GM19035 (cell line): ENCODE measurements around the gene NLRP2B.
"Not testable (repeated sequence)": the region's sequence is repeated elsewhere in the genome, so short reads cannot be mapped to it uniquely, and the experiment has no call there.

Experiments
- ATAC-seq: cut with Tn5 transposase; IDR thresholded peaks from one replicate; pipeline ENCODE4 v1.9.1; 2021; ENCODE audit not compliant: unreplicated experiment

NLRP2B gene

GRCh38 chrX:57680160-57680559, at the start of gene NLRP2B:
TSS of gene NLRP2B (minus strand) at chrX:57680260.
- no peak for ATAC-seq

- not testable (repeated sequence) for ATAC-seq
Measured at GRCh38 chrX:57725995-57726394, 45.9 kb upstream of the NLRP2B start.

DNA sequence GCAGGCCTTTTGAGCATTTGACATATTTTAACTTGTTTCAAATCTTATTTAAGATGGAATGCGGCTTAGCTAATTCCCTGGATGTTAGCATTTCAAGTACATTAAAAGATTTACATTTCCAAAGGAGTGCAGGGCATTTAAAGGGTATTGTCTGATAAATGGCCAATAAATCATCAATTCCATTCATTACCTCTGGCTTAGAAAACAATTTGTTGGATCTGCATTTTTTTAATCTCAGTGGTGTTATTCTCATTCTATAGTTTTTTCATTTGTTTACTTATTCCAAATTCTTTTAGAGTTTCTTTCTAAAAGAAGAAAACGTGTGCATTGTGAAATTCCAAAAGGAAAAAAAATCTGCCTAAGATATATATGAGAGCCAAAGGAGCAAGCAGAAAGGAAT, 1.3 kb upstream of the NLRP2B start:
- ATAC-seq = no peak

DNA sequence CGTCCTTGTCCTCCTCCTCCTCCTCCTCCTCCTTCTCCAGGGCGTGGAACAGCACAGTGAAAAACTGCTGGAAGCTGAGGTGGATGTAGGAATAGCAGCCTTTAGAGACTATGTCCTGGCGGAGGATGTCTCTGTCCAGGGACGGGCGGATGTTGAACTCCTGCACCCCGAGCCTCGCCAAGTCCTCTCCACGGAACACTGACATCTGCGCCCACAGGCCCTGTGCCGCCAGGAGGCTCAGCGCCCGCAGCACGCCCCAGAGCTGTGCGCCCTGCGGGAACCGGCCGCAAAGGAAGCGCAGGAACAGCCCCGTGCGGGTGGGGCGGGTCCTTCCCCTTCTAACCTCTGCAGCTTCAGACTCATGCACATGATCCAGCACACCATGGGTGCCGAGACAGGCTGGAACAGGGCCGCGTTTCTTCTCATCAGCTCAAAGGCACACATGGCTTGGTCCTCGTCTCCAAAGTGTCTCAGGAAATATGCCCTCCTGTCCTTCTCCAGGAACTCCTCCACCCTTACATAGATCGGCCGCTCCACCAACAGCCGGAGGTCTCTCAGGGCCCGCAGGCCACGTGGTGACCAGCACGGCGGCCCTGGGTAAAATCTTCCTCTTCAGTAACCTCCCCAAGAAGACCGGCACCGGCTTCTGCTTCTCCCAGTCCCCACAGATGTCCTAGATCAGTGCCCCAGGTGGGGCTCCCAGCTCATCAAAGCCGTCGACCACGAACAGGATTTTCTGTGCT, 1.2 kb downstream of the NLRP2B start:
- ATAC-seq = no peak

DNA sequence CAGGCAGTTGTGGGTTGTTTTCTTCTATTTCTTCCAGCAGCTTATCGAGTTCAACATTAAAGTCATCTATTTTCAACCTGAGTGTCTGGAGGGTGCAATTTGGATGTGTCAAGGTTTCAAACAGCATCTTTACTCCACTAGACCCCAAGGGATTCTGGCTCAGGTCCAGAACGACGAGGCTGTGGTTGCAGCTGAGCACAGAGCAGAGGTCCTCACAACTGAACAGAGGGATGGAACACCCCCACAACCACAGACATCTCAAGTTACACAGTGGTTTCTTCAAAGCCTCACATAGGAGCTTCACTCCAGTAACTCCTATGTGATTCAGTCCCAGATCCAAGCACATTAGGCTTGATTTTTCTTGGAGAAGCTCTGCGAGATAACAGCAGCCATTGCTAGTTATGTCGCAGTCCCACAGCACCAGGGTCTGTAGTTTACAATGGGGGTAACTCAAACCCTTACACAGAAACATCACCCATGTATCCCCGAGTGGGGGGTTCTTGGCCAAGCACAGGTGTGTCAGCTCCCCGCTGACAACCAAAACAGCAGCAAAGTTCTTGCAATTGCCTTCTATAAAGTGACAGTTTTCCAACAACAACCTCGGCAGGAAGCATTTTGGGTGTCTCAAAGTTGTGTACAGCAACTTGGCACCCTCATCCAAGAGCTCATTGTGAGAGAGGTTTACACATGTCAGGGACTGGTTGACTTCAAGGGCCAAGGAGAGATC, 2.8 kb downstream of the NLRP2B start:
- ATAC-seq = no peak

DNA sequence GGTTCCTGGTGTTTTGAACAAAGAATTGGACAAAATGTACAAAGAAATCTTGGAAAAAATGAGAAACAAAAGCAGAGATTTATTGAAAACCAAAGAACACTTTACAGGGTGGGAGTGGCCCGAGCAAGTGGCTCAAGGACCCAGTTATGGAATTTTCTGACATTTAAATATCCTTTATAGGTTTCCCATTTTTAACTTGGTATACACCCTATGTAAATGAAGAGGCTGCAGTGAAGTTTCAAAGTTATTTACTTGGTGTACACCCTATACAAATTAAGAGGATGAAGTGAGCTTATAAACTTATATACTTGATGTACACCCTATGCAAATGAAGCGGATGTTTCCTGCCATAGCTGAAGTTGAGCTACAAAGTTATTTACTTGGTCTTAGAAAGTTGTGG, 4.7 kb downstream of the NLRP2B start:
- no peak for ATAC-seq

- no peak for ATAC-seq
Measured at GRCh38 chrX:57674861-57675260, 5.2 kb downstream of the NLRP2B start.

DNA sequence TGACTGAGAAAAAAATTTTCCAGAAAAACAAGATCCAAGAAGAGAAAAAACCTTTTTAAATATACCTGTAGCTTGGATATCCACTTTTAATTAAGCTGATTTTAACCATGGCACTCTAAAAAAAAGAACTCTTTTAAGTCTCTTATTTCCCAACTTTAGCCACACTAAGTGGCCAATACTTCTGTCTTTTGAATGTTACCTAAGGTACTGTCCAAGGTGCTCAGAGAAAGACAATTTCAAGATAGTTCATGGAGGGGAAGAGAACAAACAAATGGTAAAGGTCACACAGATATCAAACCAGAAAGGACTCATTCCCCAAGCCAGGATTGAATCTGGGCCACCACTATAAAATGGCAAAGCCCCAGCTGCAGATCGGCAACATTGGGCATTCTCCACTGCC, 10.1 kb downstream of the NLRP2B start:
- no peak for ATAC-seq

- no peak for ATAC-seq
Measured at GRCh38 chrX:57667010-57667409, 13.1 kb downstream of the NLRP2B start.

- ATAC-seq = no peak
Measured at GRCh38 chrX:57655065-57655464, 25.0 kb downstream of the NLRP2B start.

- ATAC-seq = no peak
Measured at GRCh38 chrX:57652705-57653104, 27.4 kb downstream of the NLRP2B start.

GRCh38 chrX:57651169-57651919, 28.7 kb downstream of the NLRP2B start:
- ATAC-seq = no peak

DNA sequence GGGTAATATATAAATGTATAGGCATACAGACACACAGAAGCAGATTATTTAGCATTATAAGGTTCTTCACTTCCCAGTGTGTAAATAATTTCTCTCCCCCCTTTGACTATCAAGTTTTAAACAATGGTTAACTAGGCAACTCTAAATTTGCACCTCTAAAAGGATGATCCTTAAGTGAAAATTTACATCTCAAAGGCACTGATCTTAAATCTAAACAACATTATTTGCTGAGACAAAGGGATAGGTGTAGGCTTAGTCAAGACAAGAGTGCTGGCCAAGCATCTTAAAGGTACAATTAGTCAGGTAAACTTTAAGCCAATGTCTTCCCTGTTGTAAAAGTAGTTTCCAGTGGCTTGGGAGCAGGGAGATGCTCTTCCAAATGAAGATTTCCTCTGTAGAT, 33.0 kb downstream of the NLRP2B start:
- no peak for ATAC-seq

DNA sequence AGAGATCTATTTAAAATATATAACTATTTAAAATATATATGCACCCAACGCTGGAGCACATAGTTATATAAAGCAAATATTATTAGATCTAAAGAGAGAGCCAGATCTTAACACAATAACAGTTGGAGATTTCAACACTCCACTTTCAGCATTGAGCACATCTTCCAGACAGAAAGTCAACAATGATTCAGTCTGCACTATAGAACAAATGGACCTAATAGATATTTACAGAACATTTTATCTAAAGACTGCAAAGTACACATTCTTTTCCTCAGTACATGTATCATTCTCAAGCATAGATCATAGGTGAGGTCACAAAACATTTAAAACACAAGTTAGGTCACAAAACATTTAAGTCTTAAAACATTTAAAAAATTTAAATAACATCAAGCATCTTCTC, 36.4 kb downstream of the NLRP2B start:
- ATAC-seq = no peak

DNA sequence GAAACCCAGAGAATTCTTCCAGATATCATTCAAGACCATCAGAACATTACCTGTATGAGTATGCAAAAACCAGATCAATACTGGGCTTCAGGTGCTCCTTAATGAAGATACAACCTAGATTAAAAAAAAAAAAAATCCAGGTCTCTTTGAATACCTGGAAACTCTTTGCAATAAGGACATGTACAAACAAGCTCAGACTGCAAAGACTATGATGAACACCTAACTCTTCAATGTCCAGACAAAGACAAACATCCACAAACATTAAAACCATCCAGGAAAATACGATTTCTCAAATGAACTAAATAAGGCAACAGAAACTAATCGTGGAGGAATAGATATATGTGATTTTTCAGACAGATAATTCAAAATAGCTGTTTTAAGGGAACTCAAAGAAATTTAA, 38.7 kb downstream of the NLRP2B start:
- no peak for ATAC-seq

- no peak for ATAC-seq
Measured at GRCh38 chrX:57640674-57641016, 39.4 kb downstream of the NLRP2B start.

DNA sequence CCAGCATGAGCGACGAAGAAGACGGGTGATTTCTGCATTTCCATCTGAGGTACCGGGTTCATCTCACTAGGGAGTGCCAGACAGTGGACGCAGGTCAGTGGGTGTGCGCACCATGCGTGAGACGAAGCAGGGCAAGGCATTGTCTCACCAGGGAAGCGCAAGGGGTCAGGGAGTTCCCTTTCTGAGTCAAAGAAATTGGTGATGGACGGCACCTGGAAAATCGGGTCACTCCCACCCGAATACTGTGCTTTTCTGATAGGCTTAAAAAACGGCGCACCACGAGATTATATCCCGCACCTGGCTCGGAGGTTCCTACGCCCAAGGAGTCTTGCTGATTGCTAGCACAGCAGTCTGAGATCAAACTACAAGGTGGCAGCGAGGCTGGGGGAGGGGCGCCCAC, 50.6 kb downstream of the NLRP2B start:
- not testable (repeated sequence) for ATAC-seq
